Subcutaneous adipose tissue (tissue), 4 donors: ENCODE data around the gene MGLL. TPM values are rescaled to one million over a fixed set of nuclear protein-coding genes. Genes with fewer than 3 reads are reported as not detected.

Source experiments
- total RNA-seq, 4 donors: library from RNA; depleted of rRNA; stranded (reverse); fragments of >200 nt; gene quantifications; one replicate each; pipeline ENCODE4 v1.1.0, GENCODE V29; 2016
- TF ChIP-seq, protein P1 (sequence below): fragments of 450-650 bp; IDR thresholded peaks from one replicate; pipeline ENCODE4 v1.5.1; 2016; ENCODE audit warnings: low read depth, mild to moderate bottlenecking, control low read depth, antibody characterized with exemption, moderate library complexity

The MGLL gene
- total RNA-seq, 4 donors from 2014 or later: 83.9 to 292 (median 110) TPM

DNA sequence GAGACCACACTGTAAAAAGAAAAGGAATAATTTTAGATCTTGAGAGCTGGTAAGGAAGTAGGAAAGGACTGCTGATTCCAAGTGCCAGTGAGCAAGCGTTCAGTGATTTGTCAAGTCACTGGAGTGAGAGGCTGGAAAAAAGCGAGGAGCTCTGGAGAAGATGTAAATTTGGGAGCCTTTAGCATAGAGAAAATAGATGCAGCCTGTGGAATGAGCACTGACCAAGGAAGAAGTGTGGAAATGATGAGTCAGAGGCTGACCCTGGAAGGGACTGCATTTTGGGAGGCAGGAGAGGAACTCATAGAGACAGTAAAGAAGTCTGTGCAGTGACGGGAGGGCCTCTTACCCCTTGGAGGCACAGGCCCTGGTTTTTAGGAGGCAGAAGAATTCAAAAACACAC lies 166.7 kb downstream of the MGLL start:
- TF ChIP-seq, protein P1, sequence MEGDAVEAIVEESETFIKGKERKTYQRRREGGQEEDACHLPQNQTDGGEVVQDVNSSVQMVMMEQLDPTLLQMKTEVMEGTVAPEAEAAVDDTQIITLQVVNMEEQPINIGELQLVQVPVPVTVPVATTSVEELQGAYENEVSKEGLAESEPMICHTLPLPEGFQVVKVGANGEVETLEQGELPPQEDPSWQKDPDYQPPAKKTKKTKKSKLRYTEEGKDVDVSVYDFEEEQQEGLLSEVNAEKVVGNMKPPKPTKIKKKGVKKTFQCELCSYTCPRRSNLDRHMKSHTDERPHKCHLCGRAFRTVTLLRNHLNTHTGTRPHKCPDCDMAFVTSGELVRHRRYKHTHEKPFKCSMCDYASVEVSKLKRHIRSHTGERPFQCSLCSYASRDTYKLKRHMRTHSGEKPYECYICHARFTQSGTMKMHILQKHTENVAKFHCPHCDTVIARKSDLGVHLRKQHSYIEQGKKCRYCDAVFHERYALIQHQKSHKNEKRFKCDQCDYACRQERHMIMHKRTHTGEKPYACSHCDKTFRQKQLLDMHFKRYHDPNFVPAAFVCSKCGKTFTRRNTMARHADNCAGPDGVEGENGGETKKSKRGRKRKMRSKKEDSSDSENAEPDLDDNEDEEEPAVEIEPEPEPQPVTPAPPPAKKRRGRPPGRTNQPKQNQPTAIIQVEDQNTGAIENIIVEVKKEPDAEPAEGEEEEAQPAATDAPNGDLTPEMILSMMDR: no peak

DNA sequence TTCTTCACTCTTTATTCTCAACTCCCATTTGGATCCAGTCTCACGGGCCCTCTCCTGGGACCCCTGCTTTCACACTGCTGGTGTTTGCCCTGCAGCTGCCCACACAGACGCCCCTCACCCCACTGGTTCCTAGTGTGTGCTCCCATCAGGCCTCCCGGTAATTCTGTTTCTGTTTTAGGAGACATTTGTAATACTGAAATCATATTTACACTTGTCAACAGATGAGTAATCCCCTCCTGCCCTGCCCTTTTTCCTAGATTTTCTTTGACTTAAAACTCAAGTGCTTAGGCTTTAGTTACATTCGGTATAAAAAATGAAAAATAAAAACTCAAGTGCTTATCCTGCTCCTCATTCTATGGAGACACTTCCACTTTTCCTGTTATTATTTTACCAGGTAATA lies 167.9 kb downstream of the MGLL start:
- TF ChIP-seq, protein P1: no peak

DNA sequence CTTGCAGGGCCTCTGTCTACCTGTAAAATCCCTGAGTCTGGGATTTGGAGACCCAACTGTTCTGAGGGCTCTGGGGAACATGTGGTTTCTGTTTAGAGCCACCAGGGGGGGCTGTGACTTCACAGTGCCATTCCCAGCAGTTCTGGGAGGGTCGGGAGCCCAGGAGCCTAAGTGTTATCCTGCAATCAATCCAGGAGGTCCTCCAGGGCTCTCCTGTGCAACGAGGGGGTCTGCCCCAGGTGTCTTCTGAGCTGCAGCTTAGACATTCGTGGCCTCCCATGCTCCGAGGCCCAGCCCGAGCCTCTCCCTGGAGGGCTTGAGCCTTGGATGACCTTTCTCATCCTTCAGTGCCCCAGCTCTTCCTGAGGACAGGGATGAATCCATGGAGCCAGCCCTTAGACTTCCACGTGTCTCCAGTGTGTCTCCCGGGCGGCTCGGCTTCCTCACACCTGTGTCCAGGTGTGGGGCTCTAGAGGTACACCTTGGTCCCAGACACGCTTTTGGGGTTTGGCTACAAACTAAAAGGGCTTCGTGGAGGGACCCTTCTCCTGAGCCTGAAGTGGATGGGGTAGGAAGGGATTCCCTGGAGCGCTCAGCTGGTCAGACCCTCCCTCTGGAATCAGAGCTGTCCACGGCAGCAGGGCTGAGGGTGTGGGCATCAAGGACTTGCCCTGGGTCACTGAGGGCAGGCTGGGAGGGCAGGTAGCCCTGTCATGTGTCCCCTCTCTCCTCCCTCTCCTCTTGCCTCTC lies 169.9 kb downstream of the MGLL start:
- TF ChIP-seq, protein P1: no peak

DNA sequence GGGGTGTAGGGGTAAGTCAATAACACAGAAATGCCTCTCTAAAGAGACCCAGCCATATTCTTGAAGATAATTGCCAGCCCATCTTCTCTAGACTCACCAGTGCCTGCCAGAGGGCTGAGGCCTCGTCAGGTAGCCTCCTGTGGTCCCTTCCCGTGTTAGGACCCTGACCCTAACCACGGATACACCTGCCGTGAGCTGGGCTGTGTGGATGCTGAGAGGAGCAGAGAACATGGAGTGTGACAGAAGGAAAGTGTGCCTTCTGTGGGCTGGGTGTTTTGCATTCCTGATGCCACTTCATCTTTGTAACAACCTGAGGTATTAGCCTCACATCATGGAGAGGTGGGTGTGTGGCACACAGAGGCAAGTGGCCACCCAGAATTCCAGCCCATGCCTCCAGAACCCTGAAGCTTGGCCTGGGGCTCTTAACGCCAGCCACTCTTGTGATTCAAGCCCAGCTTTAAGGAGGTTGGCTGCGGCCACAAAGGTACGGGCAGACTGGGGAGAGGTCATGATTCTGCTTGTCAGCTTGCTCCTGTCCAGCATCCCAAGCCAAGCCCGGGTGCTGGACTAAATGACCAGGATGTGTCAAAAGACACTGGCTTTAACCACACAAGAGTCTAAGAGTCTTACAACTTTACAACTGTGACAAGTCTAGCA lies 170.7 kb downstream of the MGLL start:
- TF ChIP-seq, protein P1: no peak

DNA sequence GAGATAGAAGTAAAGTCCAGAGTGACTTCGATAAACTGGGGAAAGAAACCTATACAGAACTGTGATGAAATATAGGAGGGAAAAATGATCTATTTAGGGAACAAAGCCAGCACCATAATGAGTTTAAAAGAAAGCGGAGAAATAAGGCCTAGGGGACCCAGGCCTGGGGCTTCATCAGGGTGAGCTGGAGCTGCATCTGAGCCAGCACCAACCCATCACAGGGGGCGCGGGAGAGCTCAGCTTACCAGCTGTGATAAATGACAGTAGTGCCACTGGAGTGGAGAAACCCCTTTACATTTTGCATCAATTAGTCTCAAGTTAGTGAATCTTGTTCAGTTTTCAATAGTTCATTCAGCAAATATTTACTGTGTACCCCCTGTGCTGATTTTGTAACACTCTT lies 172.1 kb downstream of the MGLL start:
- TF ChIP-seq, protein P1: no peak

DNA sequence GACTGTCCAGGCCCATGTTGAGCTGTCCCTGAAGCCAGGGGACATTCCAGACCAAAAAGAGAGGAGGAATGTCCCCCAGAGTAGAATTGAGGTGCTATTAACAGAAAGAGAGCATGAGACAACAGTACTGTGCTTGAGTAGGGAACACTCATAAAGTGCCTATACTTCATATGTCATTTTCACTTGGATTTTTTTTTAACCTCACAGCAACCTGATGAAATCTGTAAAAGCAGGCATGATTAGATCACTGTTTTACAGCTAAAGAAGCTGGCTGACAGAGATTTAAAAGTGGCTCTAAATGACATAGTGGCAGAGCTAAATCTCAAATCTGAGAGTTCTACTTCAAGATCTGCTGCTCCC lies 174.5 kb downstream of the MGLL start:
- TF ChIP-seq, protein P1: no peak

DNA sequence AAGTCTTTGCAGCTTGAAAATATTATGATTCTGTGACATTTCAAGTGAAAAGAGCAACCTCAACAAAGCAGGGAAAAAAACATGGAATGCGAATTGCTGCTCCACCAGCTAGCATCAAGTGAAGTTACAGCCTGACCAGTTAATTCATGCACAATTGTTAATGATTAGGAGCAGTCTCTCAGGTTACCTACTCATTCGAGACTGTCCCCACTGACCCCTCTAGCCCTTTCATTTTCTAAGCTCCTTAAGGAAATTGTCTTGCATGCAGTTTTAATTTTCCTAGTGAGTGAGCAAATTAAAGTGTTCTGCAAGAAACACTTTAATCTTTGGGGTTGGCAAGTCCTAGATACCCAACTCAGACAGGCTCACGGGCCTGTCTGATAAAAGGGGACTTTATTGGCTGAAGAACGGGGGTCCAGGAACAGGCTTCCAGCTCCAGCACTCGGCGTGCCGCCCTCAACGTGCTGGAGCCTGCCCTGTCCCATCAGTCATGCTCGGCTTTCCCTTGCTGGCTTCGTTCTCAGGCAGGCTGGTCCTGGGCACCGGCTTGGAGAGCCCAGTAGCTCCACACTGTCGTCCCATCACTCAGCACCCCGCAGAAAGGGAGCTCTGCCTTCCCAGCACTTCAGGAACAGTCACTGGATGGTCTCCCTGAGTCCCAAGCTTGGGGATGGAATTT lies 175.0 kb downstream of the MGLL start:
- TF ChIP-seq, protein P1: no peak
